Prostate gland (tissue), 2 donors: ENCODE measurements around the gene FCGBP.

Experiments used
- POLR2A ChIP-seq: fragments of 450-650 bp; IDR thresholded peaks from one replicate; pipeline ENCODE4 v1.6.1; 2016; ENCODE audit warnings: antibody characterized with exemption, mild to moderate bottlenecking
- POLR2AphosphoS5 ChIP-seq: sonication (generic); formaldehyde crosslinking; IDR thresholded peaks from one replicate; pipeline ENCODE4 v1.6.1; 2017; ENCODE audit warnings: antibody characterized with exemption
- TF ChIP-seq, protein P1 (sequence below), 4 experiments: fragments of 200-600 bp in 2 of 4; fragments of 450-650 bp in 2 of 4; sonication (generic) in 2 of 4; IDR thresholded peaks; 1 replicate in 3 of 4; 2 replicates in 1 of 4; pipeline ENCODE4 v1.5.1; 2016 to 2019; ENCODE audit warnings: antibody characterized with exemption in 4 of 4, mild to moderate bottlenecking in 2 of 4, moderate library complexity in 2 of 4

DNA sequence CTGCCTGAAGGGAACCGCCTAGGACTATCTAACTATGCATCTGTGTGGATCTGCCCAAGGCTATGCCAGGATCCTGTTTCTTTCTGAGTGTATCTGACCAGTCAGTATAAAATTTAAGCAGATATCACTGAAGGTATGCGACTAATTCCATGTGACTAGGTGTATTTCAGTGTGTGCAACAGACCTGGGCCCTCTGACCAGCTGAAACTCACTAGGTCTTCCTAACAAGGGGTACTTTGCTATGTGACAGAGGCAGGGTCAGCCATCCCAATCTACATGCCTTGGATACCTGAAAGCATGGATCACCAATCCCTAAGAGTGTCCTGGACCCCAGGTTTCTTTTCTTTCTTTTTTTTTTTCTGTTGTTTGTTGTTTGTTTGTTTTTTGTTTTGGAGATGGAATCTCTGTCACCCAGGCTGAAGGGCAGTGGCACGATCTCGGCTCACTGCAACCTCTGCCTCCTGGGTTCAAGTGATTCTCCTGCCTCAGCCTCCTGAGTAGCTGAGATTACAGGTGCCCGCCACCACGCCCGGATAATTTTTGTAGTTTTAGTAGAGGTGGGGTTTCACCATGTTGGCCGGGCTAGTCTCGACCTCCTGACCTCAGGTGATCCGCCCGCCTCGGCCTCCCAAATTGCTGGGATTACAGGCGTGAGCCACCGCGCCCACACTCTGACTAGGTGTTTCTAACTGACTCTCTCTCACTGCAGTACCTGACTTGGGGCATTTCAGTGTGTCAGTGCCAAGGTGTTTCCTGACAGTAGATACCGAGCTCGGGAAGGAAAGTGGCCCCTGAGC is 43.5 kb downstream of the FCGBP start:
- TF ChIP-seq, protein P1, sequence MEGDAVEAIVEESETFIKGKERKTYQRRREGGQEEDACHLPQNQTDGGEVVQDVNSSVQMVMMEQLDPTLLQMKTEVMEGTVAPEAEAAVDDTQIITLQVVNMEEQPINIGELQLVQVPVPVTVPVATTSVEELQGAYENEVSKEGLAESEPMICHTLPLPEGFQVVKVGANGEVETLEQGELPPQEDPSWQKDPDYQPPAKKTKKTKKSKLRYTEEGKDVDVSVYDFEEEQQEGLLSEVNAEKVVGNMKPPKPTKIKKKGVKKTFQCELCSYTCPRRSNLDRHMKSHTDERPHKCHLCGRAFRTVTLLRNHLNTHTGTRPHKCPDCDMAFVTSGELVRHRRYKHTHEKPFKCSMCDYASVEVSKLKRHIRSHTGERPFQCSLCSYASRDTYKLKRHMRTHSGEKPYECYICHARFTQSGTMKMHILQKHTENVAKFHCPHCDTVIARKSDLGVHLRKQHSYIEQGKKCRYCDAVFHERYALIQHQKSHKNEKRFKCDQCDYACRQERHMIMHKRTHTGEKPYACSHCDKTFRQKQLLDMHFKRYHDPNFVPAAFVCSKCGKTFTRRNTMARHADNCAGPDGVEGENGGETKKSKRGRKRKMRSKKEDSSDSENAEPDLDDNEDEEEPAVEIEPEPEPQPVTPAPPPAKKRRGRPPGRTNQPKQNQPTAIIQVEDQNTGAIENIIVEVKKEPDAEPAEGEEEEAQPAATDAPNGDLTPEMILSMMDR (IDR thresholded peaks at IDR 0.05): no peak
- TF ChIP-seq POLR2A (no peak), POLR2AphosphoS5 (no peak)
